ENCODE results near the gene IQCN. TPM values are rescaled to one million over a fixed set of nuclear protein-coding genes. Genes with fewer than 3 reads are reported as not detected.

Gene IQCN
- total and polyA plus RNA-seq, 2 of the 4 experiments (the other 2 are of a cell fraction), result 0.18 to 0.67 TPM

GRCh38 chr19:18233224-18233825, 40.9 kb downstream of the IQCN start:
- BruUV-seq (replicated peaks), result no TSS peak
- H3K4me2 ChIP-seq (ENCODE audit: low read depth, low read length), result no peak overlapping the region
- ATAC-seq (ENCODE audit: low read depth), result peak; percentile 93
- peak; percentile 39 for DNase-seq
- no peaks in the 10 kb centered on the region for H3K4me1 ChIP-seq (ENCODE audit: control insufficient read depth, insufficient read depth, low read length)
- H2AK5ac ChIP-seq (ENCODE audit: low read depth, low read length), result no peak overlapping the region
- no peak overlapping the region for H3K56ac ChIP-seq (ENCODE audit: extremely low read depth, insufficient read depth, low read length)
- H2BK15ac ChIP-seq (ENCODE audit: low read depth, low read length), result no peak overlapping the region
- no peak overlapping the region for H2BK20ac ChIP-seq (ENCODE audit: low read depth, low read length)
- no peak overlapping the region for H4K91ac ChIP-seq (ENCODE audit: insufficient read depth, low read depth, low read length)
- no peak overlapping the region for H3K4me3 ChIP-seq (ENCODE audit: insufficient read depth, low read depth, low read length)
- H4K8ac ChIP-seq (ENCODE audit: low read depth in 2 of 2, low read length in 2 of 2), result no peak overlapping the region
- no peaks in the 10 kb centered on the region for H3K9me1 ChIP-seq (ENCODE audit: insufficient read depth, low read length)
- intact Hi-C loops (cut with micrococcal nuclease) (no loop called here), in situ Hi-C loops (cut with MboI; ENCODE audit: low sequenced_read_pairs) (no loop called here), dilution Hi-C loops (cut with HindIII; ENCODE audit: low sequenced_read_pairs, unreplicated experiment) (no loop called here)
- no peak overlapping the region for H3K18ac ChIP-seq (ENCODE audit: low read depth, low read length)
- no peak overlapping the region for H3K14ac ChIP-seq (replicated peaks; ENCODE audit: low read depth, low read length)
- TF ChIP-seq RCOR1 (IDR thresholded peaks at IDR 0.05; ENCODE audit: insufficient replicate concordance, low read length), result peak; percentile 28
- TF ChIP-seq MXI1 (IDR thresholded peaks at IDR 0.05; ENCODE audit: borderline replicate concordance, low read depth, low read length), result 0 out of 2 replicates have a peak, but pooled peaks have one; percentile 17
- no peak for TF ChIP-seq USF2 (IDR thresholded peaks at IDR 0.05; ENCODE audit: low read depth, low read length)
- H3K27me3 ChIP-seq (ENCODE audit: control insufficient read depth, insufficient read depth, low read length), result peaks cover 19% of the 10 kb centered on the region
- no peak overlapping the region for H3K4ac ChIP-seq (ENCODE audit: low read depth, low read length)
- no peak overlapping the region for H2BK120ac ChIP-seq (ENCODE audit: low read depth, low read length)
- peak overlapping the region; percentile 5 for H2AFZ ChIP-seq (replicated peaks; ENCODE audit: low read length, poor library complexity)
- peaks cover 3% of the 10 kb centered on the region; the same call in 1 of the 2 replicates for H3K9me3 ChIP-seq (ENCODE audit: control insufficient read depth, insufficient read depth, low read length)
- POLR2A ChIA-PET (ENCODE audit: unreplicated experiment), result no interaction called here
- no peaks in the 10 kb centered on the region for H3K36me3 ChIP-seq (ENCODE audit: control insufficient read depth, insufficient read depth, low read length)
- H3K79me1 ChIP-seq (ENCODE audit: low read depth in 1 of 2, low read length in 2 of 2), result no peaks in the 10 kb centered on the region
- H4K5ac ChIP-seq (ENCODE audit: low read depth, low read length), result no peak overlapping the region
- no peak overlapping the region for H3K9ac ChIP-seq (ENCODE audit: low read depth, low read length)
- peaks cover 5% of the 10 kb centered on the region; the same call in 1 of the 2 replicates for H4K20me1 ChIP-seq (ENCODE audit: insufficient read depth, low read length)
- no peak overlapping the region for H3K23ac ChIP-seq (ENCODE audit: low read depth, low read length)
- H2AK9ac ChIP-seq (replicated peaks; ENCODE audit: low read depth, low read length, poor library complexity), result peak overlapping the region; percentile 5
- 11% methylated on average over 14 of the region's 37 CpGs; no CpG with 5 or more reads in 1 of the 2 experiments for WGBS, 2 experiments (ENCODE audit: extremely low coverage in 2 of 2, insufficient read length in 1 of 2)
- H2BK5ac ChIP-seq (ENCODE audit: low read depth, low read length, poor library complexity, severe bottlenecking), result no peak overlapping the region
- H3K27ac ChIP-seq (ENCODE audit: insufficient read depth, low read length), result no peak overlapping the region
- CTCF ChIA-PET, result interaction anchor here (1.0 kb wide), 1 partner anchor 25 kb away, joined by 4 read pairs; no protein-coding TSS in a partner anchor

All from IMR-90 (cell line).